NCI-H1048 (cell line): Measurements from ENCODE around the gene SUPT20HL1.

Source experiments
- DNase-seq: peaks from one replicate; lab custom pipeline; 2025; lab: John Stamatoyannopoulos, UW

The SUPT20HL1 gene

DNA sequence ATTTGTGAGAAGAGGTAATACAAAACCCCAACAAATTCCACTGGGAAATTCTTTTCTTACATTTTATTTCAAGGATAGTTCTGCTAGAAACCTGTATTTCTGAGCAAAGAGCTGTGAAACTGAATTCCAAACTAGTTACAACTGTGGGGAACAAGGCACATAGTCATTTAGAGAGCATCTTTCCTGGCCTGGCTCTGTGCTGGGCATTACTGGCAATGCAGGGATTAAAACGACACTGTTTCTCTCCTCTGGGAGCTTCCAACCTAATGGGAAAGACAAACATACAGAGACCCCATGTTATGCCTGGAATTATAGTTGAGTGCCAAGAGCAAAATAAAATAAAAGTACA lies 36.5 kb downstream of the SUPT20HL1 start:
- no peak for DNase-seq

GRCh38 chrX:24398766-24399165 lies 38.3 kb downstream of the SUPT20HL1 start:
- no peak for DNase-seq

GRCh38 chrX:24399550-24399949 lies 39.1 kb downstream of the SUPT20HL1 start:
- DNase-seq = no peak

DNA sequence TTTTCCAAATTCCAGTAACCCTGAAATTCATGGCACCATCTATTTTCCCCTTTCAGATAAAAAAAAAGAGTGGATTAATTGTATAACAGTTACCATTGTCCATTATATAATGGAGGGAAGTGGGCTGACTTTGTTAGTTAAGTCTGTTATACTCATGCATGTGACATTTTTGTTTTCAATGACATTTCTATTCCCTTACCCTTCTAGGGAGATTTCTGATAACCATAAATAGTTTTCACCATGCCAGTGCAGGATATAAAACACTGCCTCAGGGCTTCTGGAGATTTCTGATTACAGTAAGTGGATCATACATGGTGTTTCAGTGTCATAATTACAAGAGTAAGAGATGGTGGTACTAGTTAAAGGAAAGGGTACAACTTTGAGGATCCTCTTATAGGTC lies 45.5 kb downstream of the SUPT20HL1 start:
- no peak for DNase-seq
